Measurements from ENCODE around the gene DPY19L2.
"Not testable (repeated sequence)": the region's sequence is repeated elsewhere in the genome, so short reads cannot be mapped to it uniquely, and the experiment has no call there.

The DPY19L2 gene

DNA sequence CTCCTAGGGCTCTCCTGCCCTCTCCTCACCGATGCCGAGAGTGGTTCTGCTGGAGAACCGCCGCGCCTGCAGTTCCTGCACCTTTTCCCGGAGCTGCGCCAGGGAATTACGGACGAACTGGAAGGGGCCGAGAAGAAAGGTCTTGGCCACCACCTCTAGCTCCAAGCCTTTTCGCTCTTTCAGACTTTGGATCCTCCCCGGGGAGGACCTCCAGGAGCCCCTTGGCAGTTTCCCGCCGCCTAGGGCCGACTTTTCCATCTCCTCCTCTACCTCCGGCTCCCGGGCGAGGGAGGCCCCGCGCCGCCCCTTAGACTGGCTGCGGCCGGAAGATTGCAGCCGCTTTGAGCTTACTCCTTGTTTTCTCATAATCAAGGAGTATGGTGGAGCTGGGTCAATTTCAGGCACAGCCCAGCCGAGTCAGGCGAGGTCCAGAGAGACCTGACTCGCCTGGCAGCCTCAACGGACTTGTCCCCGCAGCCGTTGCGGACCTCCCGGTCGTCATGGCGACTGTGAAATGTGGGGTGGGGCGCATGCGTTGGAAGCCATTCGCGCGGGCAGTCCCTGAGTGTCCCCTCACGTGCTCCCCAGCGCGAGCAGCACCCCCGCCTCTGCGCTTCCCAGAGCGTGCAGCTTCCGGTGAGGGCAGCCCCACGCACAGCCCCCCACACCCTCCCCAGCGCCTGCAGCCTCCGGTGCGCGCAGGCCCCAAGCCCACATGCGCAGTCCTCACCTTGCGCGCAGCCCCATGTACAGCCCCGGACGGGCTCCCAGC is at the start of gene DPY19L2:
Gene DPY19L2, minus strand, starts transcription at position 466 of the 772 bp plus-strand sequence. Its CDS starts 100 bp downstream, at position 366.
- peak; percentile 90 for DNase-seq

DNA sequence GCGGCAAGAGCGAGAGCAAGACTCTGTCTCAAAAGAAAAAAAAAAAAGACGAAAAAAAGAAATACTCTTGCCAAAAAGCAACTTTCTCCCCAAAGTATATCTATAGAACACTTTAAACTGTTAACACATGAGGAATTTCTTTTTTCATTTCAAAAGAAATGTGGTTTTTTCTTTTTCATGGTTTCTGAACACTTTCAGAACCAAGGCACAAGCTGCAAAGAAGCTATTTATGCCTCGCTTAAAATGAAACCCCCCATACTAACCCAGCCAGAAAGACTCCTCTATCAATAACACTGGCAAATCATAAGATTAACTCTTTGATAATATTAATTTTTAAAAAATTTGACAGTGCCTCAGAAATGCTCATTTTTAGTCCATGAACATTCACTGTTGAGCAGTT is 48.6 kb upstream of the DPY19L2 start:
- not testable (repeated sequence) for DNase-seq

DNA sequence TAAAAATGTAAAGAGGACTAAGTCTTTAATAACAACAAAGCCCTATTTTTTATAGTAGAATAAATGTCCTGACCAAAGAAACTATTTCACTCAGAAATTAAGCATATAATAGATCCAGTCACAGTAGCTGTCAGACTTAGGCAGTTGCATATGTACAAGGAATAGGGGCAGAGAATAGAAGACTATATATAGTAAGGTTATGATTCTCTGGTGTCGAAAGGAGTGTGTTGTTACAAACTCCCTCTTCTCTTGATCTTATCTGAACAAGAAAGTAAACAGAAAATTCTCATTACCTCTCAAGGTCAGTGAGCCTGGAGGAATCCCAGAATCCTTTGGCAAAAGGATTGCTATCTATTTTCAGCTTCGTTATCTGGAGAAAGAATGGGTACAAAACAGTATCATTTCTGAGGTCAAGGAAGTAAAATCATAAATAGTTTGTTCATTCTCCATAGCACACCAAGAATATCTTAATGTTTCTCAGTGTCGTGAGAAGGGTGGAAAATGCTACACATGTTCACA is 46.9 kb upstream of the DPY19L2 start:
- DNase-seq = not testable (repeated sequence)

DNA sequence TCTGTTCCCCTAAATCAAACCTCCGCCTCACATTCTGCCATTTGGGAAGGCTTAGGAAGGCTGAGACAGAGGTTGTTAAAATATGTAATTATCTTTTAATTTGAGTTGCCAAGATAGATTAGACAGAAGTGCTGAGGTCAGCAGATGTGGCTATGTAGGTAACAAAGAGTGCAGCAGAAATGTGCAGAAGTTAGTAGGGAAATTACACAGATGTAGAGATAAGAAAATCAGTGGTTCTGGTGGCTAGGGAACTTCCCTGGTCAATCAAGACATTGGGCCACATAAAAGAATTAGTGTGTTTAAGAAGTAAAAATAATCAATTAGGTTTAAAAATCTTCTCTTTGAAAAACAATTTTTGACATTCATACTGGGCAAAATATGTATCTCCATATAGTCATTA is 46.1 kb upstream of the DPY19L2 start:
- not testable (repeated sequence) for DNase-seq

DNA sequence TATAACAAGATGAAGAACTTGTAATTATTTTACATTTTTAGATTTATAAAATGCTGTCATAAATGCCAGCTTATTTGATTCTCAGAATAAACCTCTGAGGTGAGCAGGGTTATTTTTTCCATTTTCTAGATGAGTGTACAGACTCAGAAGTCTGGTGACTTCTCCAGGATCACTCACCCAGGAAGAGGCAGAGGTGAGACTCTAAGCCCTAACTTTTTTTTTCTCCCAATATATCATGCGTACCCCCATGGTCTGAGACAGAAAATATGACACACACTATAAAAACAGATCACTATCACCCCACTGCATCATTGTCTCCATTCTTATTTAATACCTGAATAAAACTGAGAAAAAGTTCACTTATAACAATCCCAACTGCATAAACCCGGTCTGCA is 45.4 kb upstream of the DPY19L2 start:
- not testable (repeated sequence) for DNase-seq

DNA sequence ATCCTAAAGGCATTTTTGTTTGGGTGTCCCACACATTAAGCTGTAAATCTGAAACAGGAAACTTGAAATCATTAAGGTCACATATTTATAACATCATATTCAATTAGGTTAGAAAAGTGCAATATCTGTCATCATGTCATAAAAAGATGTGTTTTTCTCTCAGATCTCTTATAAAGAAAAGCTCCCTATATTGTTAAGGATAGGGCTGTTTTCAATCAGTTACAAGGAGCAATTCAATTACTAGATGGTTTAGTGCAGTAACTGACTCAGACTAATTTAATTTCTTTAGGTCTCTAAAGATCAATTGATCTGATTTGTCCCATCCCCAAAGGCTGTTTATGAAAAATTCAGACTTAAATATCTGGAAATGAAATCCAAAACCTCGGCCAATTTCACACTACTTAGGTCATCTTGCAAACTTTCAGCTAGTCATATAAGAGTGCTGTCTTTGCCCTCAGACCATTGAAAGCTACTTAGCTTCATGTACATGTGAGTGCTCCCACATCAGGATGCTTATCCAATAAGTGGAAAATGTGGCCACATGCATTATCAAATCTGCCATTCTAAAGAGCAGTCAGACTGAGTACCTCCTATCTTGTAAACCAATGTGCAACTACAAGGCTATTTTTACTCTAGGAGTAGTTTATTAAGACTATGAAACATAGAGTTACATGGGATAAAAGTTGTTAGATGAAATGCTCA is 44.8 kb upstream of the DPY19L2 start:
- DNase-seq = not testable (repeated sequence)

DNA sequence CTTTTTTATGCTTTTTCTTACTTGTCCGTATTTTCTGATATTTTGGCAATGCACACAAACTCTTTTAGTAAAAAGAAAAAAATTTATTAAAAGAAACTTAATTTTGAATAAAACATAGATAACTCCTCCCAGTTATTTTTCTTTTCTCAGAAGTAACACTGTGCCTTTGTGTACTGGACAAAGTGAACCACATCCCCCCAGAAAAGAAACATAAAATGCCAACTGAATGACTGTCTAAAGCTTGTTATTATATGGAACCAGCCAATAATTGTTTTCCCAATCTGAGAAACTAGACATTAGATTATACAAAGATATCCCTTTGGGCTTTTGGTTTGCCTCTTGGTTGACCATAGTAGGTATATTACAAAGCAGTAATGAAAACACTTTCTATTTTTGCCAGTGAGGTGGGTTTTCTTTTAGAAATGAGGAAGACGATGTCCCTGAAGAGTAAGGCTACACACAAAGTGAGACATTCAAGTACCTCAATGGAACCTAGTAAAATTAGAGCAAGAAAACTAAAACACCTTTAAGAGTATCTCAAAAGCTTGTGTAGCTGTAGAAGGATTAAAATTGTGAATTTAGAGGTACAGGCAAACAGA is 44.2 kb upstream of the DPY19L2 start:
- DNase-seq = not testable (repeated sequence)

DNA sequence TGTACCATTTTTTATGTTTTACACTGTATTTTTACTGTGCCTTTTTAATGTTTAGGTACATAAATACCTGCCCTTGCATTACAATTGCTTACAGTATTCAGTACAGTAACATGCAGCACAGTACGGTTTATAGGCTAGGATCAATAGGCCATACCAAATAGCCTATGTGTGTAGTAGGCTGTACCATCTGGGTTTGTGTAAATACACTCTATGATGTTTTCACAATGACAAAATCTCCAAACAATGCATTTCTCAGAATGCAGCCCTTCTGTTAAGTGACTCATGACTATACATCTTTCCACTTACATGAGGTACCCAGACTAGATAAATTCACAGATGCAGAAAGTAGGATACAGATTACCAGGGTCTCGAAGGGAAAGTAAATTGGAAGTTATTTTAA is 43.0 kb upstream of the DPY19L2 start:
- not testable (repeated sequence) for DNase-seq

DNA sequence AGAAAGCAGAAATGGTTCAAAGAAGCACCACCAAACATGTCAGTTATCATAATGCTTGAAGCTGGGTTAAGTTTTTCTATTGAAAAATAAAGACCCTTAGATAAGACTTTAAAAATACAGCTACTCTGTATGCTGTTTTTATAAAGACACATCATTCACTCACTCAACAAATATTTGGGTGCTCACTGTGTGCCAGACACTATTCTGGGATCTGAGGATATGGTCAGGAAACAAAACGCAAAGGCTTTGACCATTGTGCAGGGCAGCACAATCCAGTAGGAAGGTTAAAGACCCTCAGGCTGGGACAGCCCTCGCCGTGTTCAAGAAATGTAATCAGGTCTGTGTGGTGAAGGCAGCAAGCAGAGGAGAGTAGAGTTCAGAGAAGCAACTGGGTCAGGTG is 38.0 kb upstream of the DPY19L2 start:
- no peak for DNase-seq

DNA sequence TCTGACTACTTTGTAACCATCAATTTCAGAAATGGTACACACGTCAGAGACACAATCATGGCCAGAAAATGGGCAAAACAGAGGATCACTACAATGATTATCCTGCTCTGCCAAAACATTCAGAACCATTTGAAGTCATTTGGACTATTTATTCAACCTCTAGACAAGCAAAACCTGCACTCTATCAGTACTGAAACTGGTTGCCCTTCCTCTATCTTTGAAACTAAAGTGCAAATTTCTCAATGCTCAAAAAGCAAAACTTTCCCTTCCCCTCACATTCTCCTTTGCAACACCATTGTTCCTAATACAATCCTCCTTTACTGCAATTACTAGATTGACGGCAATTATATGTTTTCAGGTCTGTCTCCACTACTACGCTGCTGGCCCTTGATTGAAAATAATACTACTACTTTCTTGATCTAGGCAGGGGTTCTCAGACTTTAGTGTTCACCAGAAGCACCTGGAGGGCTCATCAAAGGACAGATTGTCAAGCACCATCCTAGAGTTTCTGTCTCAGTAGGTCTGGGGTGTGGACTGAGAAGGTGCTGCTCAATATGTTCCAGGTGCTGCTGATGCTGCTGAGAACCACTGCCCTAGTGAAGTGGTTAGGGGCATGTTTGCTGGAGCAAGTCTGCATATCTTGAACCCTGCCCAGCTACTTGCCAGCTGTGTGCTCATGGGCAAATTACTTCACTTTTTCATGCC is 31.5 kb upstream of the DPY19L2 start:
- DNase-seq = not testable (repeated sequence)

DNA sequence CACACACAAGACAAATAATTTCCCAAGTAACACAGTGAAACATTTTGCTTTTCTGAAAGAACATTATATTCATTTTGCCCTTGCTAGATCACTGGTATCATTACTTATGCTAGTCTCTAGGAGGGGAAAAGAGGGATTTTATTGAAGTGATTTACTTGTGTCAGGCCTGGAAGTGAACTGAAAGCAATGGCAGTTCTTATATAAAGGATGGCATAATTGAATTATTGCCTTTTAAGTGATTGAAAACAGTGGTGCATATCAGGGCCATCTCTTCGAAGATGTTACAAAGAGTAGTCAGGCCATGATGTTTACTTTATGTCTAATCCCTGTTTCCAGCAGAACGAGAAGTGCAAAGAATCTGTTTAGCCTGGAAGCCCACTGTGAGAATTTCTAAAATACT is 30.7 kb upstream of the DPY19L2 start:
- DNase-seq = not testable (repeated sequence)

DNA sequence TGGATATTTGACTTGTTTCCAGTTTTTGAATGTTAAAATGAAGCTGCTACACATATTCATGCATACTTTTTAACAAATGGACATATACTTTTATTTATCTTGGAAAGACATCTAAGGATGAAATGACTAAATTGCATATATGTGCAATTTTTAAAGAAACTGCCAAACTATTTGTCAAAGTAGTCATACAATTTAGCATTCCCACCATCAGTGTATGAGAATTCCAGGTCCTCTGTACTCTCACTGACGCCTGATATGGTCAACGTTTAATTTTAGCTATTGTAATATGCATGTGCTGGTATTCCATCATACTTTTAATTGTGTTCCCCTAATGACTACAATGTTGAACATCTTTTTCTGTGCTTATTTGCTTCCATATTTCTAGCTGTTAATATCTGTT is 22.5 kb upstream of the DPY19L2 start:
- DNase-seq = not testable (repeated sequence)

DNA sequence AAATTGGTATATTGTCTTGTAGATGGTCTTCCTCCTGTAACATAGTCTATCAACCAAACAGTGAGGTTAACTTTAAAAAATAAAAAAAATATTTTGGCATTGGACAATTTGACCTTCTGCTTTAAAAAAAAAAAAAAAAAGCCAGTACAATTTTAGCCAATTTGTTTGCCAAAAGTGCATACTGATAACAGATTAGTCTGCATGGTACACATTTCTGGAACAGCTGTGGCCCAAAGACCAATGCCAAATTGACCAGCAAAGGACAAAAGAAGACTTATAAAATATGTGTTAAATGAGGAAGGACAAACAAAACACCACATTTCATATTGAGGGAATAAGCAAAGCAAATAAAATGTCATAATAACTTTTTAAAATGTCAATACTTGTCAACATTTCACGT is 20.8 kb upstream of the DPY19L2 start:
- DNase-seq = not testable (repeated sequence)

DNA sequence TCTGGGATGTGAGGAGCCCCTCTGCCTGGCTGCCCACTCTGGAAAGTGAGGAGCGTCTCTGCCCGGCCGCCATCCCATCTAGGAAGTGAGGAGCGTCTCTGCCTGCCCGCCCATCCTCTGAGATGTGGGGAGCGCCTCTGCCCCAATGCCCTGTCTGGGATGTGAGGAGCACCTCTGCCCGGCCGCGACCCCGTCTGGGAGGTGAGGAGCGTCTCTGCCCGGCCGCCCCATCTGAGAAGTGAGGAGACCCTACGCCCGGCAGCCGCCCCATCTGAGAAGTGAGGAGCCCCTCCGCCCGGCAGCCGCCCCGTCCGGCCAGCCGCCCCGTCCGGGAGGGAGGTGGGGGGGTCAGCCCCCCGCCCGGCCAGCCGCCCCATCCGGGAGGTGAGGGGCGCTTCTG is 18.3 kb upstream of the DPY19L2 start:
- DNase-seq = not testable (repeated sequence)

DNA sequence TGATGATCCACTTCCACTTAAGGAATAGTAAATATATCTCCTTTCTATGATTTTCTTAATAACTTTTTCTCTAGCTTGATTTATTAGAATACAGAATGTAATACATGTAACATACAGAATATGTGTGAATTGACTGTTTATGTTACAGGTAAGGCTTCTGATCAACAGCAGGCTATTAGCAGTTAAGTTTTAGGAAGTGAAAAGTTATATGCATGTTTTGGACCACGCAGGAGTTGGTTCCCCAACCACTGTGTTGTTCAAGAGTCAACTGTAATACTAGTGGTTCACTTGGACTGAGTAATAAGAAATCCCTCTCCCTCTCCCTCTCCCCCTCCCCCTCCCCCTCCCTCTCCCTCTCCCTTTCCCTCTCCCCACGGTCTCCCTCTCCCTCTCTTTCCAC is 17.5 kb upstream of the DPY19L2 start:
- not testable (repeated sequence) for DNase-seq

DNA sequence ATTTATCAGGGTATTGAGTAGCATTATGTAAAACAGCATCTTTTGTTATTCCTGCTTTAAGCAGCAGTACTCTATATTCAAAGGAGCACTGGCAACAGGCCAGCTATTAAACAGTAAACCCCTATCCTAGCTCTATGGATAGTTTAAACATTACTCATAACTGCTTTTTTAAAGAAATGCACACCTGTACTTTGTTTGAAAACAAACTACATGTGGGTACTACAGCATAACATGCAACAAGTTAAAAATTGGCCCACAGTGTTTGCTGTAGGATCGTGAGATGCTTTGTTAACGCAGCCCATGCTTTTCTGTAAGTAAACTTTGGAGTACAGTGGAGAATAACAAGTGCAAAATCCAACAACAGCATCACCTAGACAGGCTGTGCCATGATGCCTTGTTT is 14.3 kb upstream of the DPY19L2 start:
- DNase-seq = not testable (repeated sequence)

DNA sequence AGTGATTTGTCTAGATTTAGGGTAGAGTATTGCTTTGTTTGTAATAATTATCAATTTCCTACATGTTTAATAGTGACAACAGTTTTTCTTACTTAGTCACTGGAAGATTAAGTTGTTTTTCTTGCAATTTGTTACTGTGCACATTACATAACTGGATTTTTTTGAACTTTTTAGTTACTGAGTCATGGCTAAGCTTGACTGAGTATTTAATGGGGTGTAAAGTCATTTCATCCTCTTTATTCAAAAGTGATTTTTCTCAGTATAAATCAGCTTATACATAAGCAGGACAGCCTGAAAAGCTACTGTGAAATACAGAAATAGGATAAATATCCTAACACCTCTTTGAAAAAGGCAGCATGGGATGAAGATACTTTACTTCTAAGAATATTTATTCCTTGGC is 12.5 kb upstream of the DPY19L2 start:
- DNase-seq = not testable (repeated sequence)

DNA sequence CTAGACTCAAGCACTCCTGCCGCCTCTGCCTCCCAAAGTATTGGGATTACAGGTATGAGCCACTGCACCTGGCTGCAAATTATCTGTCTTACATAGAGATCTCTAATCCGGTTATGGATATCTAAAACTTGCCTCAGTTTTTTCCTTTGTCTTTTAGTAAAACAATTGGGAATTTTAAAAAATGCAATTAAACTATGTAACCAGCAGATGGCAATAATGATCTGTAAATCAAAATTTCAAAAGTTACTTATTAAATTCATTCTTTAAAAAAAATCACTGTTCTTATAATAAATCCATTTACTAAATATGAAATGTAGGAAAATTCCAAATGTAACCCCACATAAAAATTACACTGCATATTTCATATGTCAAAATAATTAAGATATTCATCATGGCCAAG is 4.3 kb upstream of the DPY19L2 start:
- not testable (repeated sequence) for DNase-seq

DNA sequence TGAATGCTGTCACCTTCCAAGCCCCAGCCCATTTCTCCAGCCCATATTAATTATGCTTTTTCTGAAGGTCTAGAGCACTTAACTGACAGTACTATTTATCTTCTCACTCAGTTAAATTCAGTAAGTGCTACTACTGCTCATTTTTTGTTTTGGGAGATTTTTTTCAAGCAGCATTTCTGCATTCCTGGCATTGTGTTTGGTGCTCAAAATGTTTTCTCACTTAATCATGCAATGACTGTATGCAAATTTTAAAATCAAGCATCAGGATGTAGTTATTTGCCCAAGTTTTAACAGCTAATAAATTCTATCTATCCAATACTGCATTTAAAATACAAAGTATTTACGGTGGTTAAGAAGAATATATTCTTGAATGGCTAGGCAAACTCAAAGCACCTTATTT is 1.6 kb upstream of the DPY19L2 start:
- DNase-seq = not testable (repeated sequence)

DNA sequence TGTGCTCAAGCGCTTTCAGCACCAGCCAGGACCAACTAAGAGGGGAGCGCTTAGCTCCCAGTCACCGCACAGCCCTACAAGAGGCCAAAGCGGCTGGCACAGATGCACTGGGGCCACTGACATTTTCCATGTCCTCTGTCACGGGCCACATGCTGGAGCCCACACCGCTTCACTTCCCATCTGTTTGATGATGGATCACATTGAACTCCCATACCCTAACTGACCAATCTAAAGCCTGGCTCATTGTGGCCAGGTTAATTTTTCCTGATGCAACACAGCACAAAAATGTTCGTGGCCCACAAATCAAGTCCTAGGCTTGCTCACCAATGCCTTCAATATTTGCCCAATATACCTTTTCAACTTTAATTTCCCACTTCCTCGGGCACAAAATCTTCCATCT is 1.1 kb upstream of the DPY19L2 start:
- DNase-seq = not testable (repeated sequence)

DNA sequence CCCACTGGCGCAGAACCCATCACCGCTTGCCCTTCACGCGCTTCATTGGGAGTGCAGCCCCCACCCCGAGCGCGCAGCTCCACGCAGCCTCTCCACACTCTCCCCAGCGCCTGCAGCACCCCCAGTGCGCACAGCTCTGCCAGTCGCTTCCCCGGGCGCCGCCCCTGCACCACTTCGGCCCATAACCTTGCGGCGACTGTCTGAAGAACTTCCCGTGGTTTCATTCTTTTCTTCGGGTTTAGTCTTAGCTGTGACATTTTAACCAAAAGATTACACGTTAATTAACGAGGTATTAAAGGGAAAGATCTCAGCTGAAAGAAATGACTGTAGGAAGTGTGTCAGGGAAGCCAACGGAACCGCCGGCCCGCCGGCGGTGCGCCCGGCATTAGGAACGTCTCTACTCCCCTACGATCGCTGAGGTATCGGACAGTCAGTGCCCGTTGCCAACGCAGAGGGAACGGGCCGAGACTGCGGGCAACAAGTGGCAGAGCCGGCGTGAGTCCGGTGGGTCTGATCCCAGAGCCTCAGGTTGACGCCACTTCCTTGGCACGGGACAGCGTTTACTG is 590 bp upstream of the DPY19L2 start:
- not testable (repeated sequence) for DNase-seq

DNA sequence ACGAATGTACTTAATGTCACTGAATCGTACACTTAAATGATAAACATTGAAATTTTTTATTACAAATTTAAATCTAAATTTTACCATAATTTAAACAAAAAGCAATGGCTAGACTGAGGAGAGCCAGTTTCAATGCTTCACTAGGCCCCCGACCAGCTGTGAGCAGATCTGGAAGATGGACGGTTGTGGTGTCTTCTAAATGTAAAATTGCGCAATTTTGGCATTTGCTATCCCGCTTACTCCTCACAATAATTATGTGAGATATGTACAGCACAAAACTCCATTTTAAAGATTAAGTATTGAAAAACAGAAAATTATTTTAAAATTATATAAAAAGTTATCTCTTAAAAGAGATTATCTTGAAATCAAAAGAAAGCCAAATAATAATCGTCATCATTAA is 5.3 kb downstream of the DPY19L2 start:
- not testable (repeated sequence) for DNase-seq

DNA sequence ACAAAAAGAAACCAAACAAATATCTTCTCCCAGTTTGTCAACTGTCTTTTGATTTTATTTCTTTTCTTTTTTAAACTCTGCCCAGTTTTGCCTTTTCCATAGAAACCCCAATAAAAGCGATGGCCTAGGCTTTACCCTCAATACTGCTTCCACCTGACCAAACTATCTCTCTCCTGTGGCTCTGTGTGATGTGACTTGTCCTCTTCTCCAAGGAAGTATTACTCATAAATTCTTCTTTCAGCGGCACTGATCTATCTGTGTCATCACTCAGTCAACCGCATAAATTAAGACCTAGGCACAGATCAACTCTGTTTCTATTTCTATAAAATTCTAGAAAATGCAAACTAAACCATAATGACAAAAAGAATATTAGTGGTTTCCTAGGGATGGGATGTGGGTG is 9.8 kb downstream of the DPY19L2 start:
- not testable (repeated sequence) for DNase-seq
